HL-60/S4 treated with phorbol 12-myristate 13-acetate at 8.2 ng/mL for 4 days and 3 days (cell line): ENCODE results near the gene SPPL3.

Experiments
- in situ Hi-C: fragments of 300-500 bp; cut with MboI; formaldehyde crosslinking; loops from 2 replicates; pipeline ENCODE4 v1.15.0; 2022; ENCODE audit warnings: low sequenced_read_pairs

The SPPL3 gene

DNA sequence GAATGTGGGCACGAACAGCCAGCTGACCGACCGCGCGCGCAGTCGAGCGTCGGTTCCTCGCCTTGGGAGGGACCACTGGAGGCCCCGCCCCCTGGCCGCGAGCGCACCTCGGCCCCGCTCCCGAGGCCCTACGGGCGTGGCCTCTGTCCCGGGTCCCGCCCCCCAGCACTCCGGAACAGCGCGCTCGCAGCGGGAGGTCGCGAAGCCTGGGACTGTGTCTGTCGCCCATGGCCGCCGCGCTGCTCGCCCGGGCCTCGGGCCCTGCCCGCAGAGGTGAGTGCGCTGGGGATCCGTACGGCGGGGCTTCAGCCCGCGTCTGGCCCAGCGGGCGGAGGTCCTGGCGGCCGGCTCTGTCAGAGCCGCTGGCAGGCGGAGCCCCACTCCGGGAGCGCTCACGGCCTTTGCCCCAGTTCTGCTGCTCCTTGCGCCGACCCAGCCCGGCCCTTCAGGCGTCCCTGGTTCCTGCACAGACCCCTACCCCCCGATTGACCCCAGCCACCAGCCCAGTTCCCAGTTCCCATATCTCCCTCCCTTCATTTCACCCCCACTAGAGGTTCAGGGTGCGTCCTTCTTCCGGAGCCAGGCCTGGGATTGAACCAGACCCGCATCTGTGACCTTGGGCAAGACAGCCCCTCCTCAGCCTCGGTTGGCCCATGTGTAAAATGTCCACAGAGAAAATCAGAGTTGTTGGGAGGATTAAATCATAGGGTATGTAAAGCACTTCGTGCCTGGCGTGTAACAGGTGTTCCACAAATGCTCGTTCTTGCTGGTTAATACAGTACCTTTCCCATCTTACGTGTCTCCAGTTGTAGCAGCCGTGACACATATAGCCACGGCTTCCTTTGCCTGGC lies 178.3 kb downstream of the SPPL3 start, which contains the start of gene ACADS:
ACADS (plus strand) TSS at position 168 of the 851 bp plus-strand sequence; CDS start at position 228, 60 bp downstream.
- in situ Hi-C loops: no loop called here

DNA sequence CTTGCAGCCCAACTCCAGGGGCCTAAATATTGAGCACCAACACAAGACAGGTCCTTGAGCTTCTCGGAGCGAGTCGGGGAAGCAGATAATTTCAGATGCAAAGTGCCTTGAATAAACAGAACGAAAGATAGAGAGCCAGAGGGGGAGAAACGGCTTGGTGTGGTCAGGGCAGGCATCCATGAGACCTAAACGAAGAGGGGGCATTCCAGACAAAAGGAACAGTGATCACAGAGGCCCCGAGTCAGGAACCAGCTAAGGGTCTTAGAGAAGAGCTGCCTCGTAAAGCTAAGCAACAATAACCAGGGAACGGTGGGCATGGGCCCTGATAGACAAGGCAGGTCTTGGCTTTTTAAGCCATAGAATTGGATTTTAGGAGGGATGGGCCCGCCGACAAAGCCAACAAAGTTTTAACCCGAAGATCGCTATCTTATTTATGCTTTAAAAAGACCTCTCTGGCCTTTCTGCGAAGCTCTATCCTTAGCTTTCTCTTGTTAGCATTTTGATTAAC lies 179.0 kb downstream of the SPPL3 start:
- in situ Hi-C loops: no loop called here

DNA sequence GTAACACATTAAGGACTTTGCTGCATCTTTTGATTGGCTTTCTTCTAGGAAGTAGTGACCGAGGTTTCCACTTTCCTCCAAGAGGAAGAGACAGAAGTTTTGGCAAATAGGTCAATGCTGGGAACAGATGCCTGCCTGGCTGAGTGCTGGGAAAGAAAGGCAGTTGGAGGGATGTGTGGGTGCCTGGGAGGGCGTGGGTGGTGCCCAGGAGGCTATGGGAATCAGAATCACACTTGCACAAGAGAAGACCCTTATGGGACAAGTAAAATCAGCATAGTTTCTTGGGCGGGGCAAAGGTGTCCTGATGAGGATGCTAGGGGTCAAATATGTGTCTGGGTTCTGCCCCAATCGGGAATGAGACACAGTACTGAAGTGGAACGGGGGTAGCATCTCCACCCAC lies 179.4 kb downstream of the SPPL3 start:
- in situ Hi-C loops: no loop called here

DNA sequence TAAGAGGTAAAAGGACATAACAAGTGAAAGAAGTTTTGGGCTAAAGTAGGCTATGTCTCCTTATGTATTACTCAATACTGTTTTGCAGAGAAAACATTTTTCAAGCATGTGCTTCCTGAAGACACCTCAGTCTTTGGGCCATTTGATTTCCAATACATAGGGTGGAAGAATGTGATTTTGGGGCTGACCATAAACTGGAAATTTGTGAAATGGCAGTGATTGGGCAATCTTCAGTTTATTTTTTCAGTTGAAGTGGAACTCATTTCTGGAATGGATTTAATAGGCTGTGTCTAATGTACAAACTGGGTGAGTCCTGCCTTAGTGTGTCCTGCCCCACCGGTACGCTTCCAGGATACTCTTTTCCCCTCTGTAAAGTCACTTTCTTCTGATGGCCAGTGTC lies 181.4 kb downstream of the SPPL3 start:
- in situ Hi-C loops: no loop called here

DNA sequence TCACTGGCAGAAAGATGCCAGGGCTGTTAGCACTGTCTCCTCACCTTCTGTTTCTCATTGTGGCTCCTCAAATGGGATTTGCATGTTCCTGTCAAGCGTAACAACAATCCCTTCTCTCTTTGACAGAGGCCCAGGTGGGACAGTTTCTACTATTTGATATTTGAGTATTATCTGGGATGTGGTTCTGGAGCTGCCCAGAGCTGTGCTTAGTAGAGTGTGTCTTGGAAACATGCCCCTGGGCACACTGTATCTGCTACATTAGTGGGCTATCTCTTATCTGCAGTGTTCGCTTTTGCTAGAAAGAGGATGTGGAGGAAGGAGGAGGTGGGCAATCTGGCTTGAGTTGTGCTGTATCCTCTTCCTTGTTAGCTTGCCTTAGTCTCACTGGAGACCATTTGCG lies 182.3 kb downstream of the SPPL3 start:
- in situ Hi-C loops: no loop called here

DNA sequence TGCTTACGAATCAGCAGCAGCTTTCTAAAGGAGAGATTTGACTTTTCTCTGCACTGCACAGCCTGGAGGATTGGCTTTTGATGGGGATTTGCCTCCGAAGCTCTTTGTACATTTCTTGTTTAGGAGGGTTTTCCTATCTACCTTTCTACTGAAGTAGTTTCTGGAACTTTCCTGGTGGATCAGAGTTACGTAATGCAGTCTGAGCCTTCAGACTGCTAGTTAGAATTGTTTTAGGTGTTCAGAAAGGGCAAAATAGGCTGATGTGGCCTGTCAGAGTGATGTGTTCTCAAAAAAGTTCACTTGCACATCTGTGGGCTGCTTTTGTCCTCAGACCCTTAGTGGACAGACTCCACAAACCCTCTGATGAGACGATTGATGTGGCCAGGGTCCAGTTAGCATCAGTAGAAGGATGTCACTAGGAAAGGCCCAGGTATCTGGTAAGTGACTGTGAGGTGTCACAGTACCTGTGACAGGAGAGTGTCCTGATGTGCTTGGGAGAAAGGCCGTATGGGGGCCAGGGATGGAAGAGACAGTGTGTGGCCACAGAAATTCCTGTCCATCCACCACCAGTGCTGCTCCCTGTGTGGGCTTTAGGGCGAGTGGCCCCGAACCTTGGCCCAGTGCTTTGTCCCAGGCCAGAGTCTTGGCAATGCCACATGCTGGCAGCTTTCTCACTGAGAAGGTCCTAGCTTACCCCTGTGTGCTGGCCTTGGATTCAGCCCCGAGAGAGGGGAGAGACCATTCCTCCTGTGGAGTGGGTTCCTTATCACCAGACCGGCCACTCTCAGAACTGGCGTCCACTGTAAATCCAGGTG lies 183.0 kb downstream of the SPPL3 start:
- in situ Hi-C loops: no loop called here

DNA sequence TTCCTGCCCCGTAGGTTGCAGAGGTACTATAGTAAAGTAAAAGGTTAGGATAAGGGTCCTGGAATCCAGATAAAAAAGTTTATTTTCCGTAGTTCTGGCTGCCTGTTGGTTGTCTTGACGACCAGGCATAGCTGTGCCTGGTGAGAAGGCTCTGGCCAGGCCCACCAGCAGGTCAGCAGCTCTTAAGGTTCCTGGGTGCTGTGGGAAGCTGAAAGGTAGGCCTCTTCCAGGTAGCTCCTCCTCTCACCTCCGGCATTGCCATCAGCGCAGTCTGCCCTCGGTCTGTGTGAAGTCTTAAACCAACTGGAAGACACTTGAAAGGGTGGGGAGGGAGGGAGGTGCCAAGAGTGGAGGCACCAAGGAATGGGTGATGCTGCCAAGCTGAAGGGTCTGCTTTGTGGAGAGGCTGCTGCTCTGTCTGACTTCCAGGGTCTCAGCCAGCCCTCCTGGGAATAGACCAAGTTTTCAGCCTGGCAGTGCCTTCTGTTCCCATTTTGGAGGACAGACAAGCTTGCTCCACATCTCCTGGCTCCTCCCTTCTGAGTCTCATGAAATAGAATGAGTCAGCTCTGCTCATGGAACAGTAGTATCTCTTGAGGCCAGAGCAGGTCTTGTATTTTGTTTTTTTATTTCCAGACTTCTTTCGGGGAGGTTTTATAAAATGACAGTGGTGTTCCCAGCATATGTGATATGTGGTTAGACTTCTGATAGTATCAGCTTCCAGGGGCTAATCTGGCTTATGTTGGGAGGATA lies 183.7 kb downstream of the SPPL3 start:
- in situ Hi-C loops: no loop called here

DNA sequence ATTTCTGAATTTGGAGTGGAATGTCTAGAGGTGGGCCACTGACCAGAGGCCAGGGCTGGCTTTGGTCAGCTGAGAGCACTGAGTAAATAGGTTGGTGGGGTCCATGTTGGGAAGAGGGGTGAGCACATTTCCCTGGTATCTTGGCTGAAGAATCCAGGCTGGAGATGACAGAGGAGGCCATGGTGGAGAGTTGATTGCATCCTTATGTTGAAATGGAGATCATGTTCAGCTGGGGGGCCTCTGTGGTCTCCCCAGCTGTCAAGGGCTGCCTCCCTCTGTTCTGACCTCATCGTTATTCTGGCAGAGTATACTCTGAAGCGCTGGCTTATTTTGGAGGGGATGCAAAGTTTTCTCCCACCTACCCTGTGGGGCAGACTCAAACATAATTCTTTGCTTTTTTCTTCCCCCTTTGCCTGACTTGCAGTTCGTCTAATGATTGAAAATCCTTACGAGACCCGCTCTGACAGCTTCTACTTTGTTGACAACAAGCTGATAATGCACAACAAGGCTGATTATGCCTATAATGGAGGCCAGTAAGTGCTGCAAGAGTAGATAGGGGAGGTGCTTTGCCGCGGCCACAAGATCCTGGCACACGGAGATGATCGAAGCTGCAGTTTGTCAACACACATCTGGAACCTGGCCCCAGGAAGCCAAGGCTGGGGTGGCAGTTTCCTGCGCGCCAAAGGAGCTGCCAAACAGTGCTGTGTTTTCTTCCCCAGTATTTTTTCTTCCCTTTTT lies 184.5 kb downstream of the SPPL3 start:
- in situ Hi-C loops: loop anchor here (10.0 kb wide), 2 partner anchors 65 to 135 kb away; partner anchors contain the start of gene POP5

DNA sequence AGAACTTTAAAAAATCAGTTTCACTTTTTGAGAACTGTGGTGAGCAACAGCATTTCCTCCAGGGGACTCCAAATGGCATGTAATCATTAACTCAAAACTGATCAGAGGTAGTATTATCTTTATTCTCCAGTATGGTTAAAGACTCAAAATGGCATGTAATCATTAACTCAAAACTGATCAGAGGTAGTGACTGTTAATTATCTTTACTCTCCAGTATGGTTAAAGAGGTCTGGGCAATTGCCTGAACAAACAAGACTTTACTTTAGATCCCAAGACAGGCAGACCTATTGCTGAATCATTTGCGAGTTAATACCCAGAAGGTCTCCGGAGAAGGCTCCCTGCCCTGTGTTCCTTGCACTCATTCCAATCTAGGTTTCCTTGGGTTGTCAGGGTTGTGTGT lies 185.1 kb downstream of the SPPL3 start:
- in situ Hi-C loops: loop anchor here (10.0 kb wide), 2 partner anchors 64 to 134 kb away; partner anchors contain the start of gene POP5

DNA sequence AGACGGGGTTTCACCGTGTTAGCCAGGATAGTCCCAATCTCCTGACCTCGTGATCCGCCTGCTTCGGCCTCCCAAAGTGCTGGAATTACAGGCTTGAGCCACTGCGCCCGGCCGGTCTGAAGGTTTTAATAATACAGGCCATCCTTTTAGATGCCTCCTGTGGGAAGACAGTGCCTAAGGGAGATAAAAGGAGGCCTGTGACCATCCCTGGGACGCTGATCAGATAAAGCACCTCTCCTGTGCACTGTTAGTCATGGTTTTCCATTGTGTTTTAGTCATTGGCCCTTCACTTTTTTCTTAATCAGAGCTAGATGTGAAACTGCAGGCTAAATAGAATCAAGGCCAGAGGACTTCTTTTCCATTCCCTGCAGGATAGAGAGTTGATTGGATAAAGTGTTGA lies 186.1 kb downstream of the SPPL3 start:
- in situ Hi-C loops: loop anchor here (10.0 kb wide), 2 partner anchors 63 to 133 kb away; partner anchors contain the start of gene POP5

DNA sequence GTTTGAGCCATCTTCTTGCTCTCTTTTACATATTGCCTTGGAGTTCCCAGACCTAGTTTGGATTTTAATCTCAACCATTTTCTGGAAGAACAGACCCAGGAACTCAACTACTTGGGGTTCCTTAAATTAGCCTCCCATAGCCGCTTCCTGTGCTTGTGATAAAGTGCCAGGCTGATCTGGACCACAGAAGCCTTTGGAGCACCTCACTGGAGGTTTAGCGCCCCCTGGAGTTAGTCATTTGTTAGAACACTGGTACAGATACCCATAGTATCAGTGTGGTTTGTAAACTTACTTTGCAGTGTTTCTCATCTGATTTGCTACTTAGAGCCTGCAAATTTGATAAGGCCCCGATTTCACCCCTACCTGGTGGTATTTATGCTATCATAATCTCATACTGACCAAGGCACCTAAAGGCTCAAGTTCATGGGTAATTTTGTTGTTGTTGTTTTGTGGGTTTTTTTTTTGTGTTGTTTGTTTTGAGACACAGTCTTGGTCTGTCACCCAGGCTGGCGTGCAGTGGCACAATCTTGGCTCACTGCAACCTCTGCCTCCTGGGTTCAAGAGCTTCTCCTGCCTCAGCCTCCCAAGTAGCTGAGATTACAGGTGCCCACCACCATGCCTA lies 190.2 kb downstream of the SPPL3 start:
- in situ Hi-C loops: loop anchor here (10.0 kb wide), 2 partner anchors 59 to 129 kb away; partner anchors contain the start of gene POP5

DNA sequence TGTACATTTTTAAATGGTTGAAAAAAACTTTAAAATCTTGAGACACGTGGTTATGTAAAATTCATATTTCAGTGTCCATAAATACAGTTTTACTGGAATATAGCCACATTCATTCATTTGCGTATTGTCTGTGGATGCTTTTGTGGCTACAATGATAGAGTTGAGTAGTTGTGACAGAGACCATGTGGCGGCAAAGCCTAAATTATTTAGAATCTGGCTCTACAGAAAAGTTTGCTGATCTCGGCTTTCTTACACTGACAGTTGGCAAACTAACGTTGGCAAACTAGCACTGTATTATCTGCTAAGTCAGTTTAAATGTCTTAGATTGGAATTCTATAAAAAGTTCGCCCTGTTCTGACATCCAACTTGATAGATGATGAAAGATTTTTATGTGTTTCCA lies 191.5 kb downstream of the SPPL3 start:
- in situ Hi-C loops: loop anchor here (10.0 kb wide), 2 partner anchors 58 to 128 kb away; partner anchors contain the start of gene POP5
